OCI-LY7 (cell line): ENCODE data around the gene BLVRB. TPM values are rescaled to one million over a fixed set of nuclear protein-coding genes. Genes with fewer than 3 reads are reported as not detected.

Experiments
- BruUV-seq: library from RNA; stranded (reverse); fragments of 400-500 nt; replicated peaks from 2 replicates; lab custom pipeline; 2021; lab: Mats Ljungman, UMichigan
- CTCF ChIA-PET: fragments of 300-600 bp; sonication (Branson Sonifier 250); formaldehyde crosslinking; loops from one replicate; lab custom pipeline; 2022; ENCODE audit warnings: antibody characterized with exemption; ENCODE audit not compliant: unreplicated experiment; lab: Charles Lee
- POLR2A ChIA-PET: fragments of 300-600 bp; sonication (Branson Sonifier 250); formaldehyde crosslinking; loops from one replicate; lab custom pipeline; 2022; ENCODE audit warnings: antibody characterized with exemption; lab: Charles Lee
- DNase-seq: peaks from one replicate; pipeline ENCODE4 v3.0.0-alpha.2; 2015; ENCODE audit warnings: low spot score
- H2AFZ ChIP-seq: fragments of 200-600 bp; sonication (generic), shearing (Covaris generic); 2 replicates; pipeline ENCODE4 v1.6.1; 2014; ENCODE audit warnings: mild to moderate bottlenecking, antibody characterized with exemption, low read length, moderate library complexity
- H3K27ac ChIP-seq: fragments of 200-600 bp; sonication (generic); 2 replicates; pipeline ENCODE4 v1.5.1; 2014; ENCODE audit warnings: mixed run types, low read depth, mild to moderate bottlenecking, moderate library complexity, low read length, inconsistent platforms; ENCODE audit not compliant: poor library complexity, severe bottlenecking
- H3K36me3 ChIP-seq: fragments of 200-600 bp; sonication (generic); 2 replicates; pipeline ENCODE4 v1.6.1; 2014; ENCODE audit warnings: mild to moderate bottlenecking, antibody characterized with exemption, low read length, moderate library complexity, mixed read lengths; ENCODE audit not compliant: insufficient read depth
- H3K4me1 ChIP-seq: fragments of 200-600 bp; sonication (generic); 2 replicates; pipeline ENCODE4 v1.5.1; 2014; ENCODE audit warnings: mild to moderate bottlenecking, low read length; ENCODE audit not compliant: insufficient read depth, poor library complexity, severe bottlenecking
- H3K4me2 ChIP-seq: fragments of 200-600 bp; sonication (generic); 2 replicates; pipeline ENCODE4 v1.6.1; 2014; ENCODE audit warnings: mild to moderate bottlenecking, low read length
- H3K4me3 ChIP-seq: fragments of 200-600 bp; sonication (generic); 2 replicates; pipeline ENCODE4 v1.5.1; 2014; ENCODE audit warnings: mild to moderate bottlenecking, low read depth, low read length; ENCODE audit not compliant: poor library complexity, severe bottlenecking
- H3K79me2 ChIP-seq: fragments of 200-600 bp; sonication (generic); 2 replicates; pipeline ENCODE4 v1.6.1; 2016; ENCODE audit warnings: low read depth, mild to moderate bottlenecking, low read length, moderate library complexity, mixed read lengths; ENCODE audit not compliant: insufficient read depth
- H3K9me2 ChIP-seq: fragments of 200-600 bp; sonication (generic); 2 replicates; pipeline ENCODE4 v1.6.1; 2016; ENCODE audit warnings: mild to moderate bottlenecking, low read length, mixed read lengths; ENCODE audit not compliant: insufficient read depth
- H3K9me3 ChIP-seq: fragments of 200-600 bp; sonication (generic); 2 replicates; pipeline ENCODE4 v1.6.1; 2014; ENCODE audit warnings: mild to moderate bottlenecking, mixed run types, low read length, mixed read lengths
- H4K20me1 ChIP-seq: fragments of 200-600 bp; sonication (generic); 2 replicates; pipeline ENCODE4 v1.6.1; 2014; ENCODE audit warnings: mild to moderate bottlenecking, antibody characterized with exemption, low read length, moderate library complexity, mixed read lengths; ENCODE audit not compliant: insufficient read depth
- EZH2phosphoT487 ChIP-seq: fragments of 200-600 bp; sonication (generic); IDR thresholded peaks from 2 replicates; pipeline ENCODE4 v1.6.1; 2018; ENCODE audit warnings: low read depth, borderline replicate concordance, mild to moderate bottlenecking, mixed run types, antibody characterized with exemption, low read length, moderate library complexity, mixed read lengths
- intact Hi-C: fragments of 100-400 bp; cut with micrococcal nuclease; formaldehyde crosslinking; loops from one replicate; pipeline ENCODE4 v1.10.0; 2022; ENCODE audit not compliant: unreplicated experiment
- total RNA-seq, 2 experiments: library from RNA; depleted of rRNA in 1 of 2; stranded (reverse); fragments of >200 nt in 1 of 2; shearing (Covaris generic) in 1 of 2; gene quantifications; 2 replicates each; pipeline ENCODE4 v1.2.3, GENCODE V29; 2014 to 2022
- TF ChIP-seq, protein P1 (sequence below): fragments of 200-600 bp; sonication (generic); conservative IDR thresholded peaks from 2 replicates; pipeline ENCODE4 v1.5.1; 2014; ENCODE audit warnings: mild to moderate bottlenecking, antibody characterized with exemption, low read length, moderate library complexity, mixed read lengths

The BLVRB gene
- total RNA-seq, 2 experiments from 2014 or later = 45.0 to 48.5 TPM

DNA sequence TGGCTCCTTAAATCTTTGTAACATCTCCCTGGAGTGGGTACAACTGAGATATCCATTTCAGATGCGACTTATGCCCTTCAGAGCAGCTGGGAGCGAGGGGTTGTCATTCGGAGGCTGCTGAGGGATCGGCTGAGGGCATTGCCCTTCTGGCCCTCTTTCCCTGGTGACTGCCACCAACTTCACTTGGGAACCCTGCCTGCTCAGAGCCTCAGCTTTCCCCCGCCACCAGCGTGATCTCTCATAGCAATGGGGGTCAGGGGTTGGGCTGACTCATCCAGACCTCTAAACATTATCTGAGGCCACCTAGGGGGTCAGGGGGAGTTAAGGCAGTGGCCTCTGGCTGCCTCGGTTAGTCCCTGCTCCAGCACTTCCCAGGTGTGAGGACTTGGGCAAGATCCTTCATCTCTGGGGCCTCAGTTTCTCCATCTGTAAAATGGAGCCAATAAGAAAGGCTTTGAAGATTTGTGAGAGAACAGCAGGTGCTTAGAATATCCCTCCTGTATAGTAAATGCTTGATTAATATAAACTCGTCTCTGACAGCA lies 53.5 kb downstream of the BLVRB start:
- TF ChIP-seq EZH2phosphoT487 = no peak
- TF ChIP-seq, protein P1, sequence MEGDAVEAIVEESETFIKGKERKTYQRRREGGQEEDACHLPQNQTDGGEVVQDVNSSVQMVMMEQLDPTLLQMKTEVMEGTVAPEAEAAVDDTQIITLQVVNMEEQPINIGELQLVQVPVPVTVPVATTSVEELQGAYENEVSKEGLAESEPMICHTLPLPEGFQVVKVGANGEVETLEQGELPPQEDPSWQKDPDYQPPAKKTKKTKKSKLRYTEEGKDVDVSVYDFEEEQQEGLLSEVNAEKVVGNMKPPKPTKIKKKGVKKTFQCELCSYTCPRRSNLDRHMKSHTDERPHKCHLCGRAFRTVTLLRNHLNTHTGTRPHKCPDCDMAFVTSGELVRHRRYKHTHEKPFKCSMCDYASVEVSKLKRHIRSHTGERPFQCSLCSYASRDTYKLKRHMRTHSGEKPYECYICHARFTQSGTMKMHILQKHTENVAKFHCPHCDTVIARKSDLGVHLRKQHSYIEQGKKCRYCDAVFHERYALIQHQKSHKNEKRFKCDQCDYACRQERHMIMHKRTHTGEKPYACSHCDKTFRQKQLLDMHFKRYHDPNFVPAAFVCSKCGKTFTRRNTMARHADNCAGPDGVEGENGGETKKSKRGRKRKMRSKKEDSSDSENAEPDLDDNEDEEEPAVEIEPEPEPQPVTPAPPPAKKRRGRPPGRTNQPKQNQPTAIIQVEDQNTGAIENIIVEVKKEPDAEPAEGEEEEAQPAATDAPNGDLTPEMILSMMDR = no peak
- ChIA-PET CTCF (interaction anchor here (3.3 kb wide), 1 partner anchor 8 kb away, joined by 10 read pairs; no protein-coding TSS in a partner anchor), POLR2A (interaction anchor here (0.6 to 1.7 kb wide), 6 partner anchors 9 to 41 kb away, joined by 3 to 7 read pairs (median 4); no protein-coding TSS in a partner anchor)
- Histone ChIP-seq H3K4me2 (peak overlapping the region; percentile 55; the same call in 1 of the 2 replicates), H3K4me1 (peaks cover 61% of the 10 kb centered on the region), H3K9me3 (no peaks in the 10 kb centered on the region), H3K27ac (peak overlapping the region; percentile 82), H3K4me3 (no peak overlapping the region), H3K79me2 (no peaks in the 10 kb centered on the region), H4K20me1 (no peaks in the 10 kb centered on the region), H2AFZ (no peak overlapping the region), H3K36me3 (no peaks in the 10 kb centered on the region), H3K9me2 (no peaks in the 10 kb centered on the region)
- intact Hi-C loops = no loop called here
- DNase-seq = no peak
- BruUV-seq = no TSS peak

DNA sequence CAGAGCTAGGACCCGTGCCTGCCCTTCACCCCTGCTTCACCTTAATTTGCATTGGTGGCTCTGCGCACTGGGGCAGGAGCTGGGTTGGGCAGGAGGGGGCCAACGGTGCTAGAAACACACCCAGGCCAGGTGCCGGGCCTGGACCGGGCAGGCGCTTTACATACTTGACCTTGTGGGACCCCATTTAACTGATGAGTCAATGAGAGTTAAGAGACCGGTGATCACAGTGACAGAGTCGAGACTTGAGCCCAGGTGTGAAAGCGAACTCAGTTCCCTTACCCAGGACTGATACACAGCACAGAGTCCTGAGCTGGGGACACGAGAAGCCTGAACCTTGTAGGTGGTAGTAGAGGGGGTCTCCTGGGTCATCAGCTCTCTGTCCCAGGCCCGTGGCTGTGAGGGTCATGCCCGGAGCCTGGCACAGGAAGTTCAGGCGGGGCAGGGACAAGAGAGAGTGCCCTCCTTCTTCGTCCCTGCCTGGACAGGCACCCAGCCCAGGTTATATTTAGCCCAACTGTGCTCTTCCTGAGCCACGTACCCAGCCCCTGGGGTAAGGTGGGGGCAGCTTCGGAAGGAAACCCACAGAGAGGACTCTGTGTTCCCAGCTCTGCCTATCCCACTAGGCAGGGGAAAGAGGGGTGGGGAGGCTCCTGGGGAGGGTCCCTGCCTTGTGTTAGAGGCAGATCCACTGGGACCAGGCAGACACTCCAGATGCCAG lies 54.3 kb downstream of the BLVRB start:
- TF ChIP-seq EZH2phosphoT487 = no peak
- TF ChIP-seq, protein P1 = no peak
- peak overlapping the region; percentile 55 for H3K4me2 ChIP-seq
- POLR2A ChIA-PET = interaction anchor here (0.6 to 1.7 kb wide), 9 partner anchors 8 to 64 kb away, joined by 3 to 7 read pairs (median 4); partner anchors contain the start of gene SERTAD1
- H4K20me1 ChIP-seq = no peaks in the 10 kb centered on the region
- CTCF ChIA-PET = interaction anchor here (0.6 to 3.3 kb wide), 3 partner anchors 9 to 189 kb away, joined by 4 to 10 read pairs (median 5); no protein-coding TSS in a partner anchor
- DNase-seq = peak; percentile 65
- H3K79me2 ChIP-seq = no peaks in the 10 kb centered on the region
- no TSS peak for BruUV-seq
- peaks cover 53% of the 10 kb centered on the region for H3K4me1 ChIP-seq
- H3K36me3 ChIP-seq = no peaks in the 10 kb centered on the region
- peak overlapping the region; percentile 76 for H2AFZ ChIP-seq
- peak overlapping the region; percentile 82 for H3K27ac ChIP-seq
- intact Hi-C loops = no loop called here
- no peaks in the 10 kb centered on the region for H3K9me2 ChIP-seq
- H3K4me3 ChIP-seq = no peak overlapping the region
- H3K9me3 ChIP-seq = no peaks in the 10 kb centered on the region
